ENCODE results near the gene VMP1.

GRCh38 chr17:59671386-59671785, 36.1 kb upstream of the VMP1 start:
- TF ChIP-seq CTCF (IDR thresholded peaks at IDR 0.05; ENCODE audit: low read depth, low read length, poor library complexity, severe bottlenecking) (no peak), EZH2phosphoT487 (IDR thresholded peaks at IDR 0.05; ENCODE audit: borderline replicate concordance, low read length) (no peak)
